HG03439 (cell line): ENCODE measurements around the gene TGFBR3.

Experiments used
- ATAC-seq: cut with Tn5 transposase; IDR thresholded peaks from one replicate; pipeline ENCODE4 v1.9.1; 2021; ENCODE audit warnings: mild to moderate bottlenecking, moderate library complexity; ENCODE audit not compliant: unreplicated experiment

TGFBR3 gene

GRCh38 chr1:91699339-91699974 is 186.5 kb downstream of the TGFBR3 start:
- ATAC-seq, result no peak

GRCh38 chr1:91697861-91698260 is 188.1 kb downstream of the TGFBR3 start:
- no peak for ATAC-seq

- ATAC-seq, result peak; percentile 82
Measured at GRCh38 chr1:91697416-91697815, 188.5 kb downstream of the TGFBR3 start.

GRCh38 chr1:91696321-91696720 is 189.6 kb downstream of the TGFBR3 start:
- ATAC-seq, result no peak

GRCh38 chr1:91693557-91693956 is 192.4 kb downstream of the TGFBR3 start:
- ATAC-seq, result no peak

- no peak for ATAC-seq
Measured at GRCh38 chr1:91691525-91691924, 194.4 kb downstream of the TGFBR3 start.

GRCh38 chr1:91689641-91690481 is 196.1 kb downstream of the TGFBR3 start:
- ATAC-seq, result no peak

GRCh38 chr1:91687452-91687851 is 198.5 kb downstream of the TGFBR3 start:
- ATAC-seq, result no peak

- no peak for ATAC-seq
Measured at GRCh38 chr1:91685994-91686393, 200.0 kb downstream of the TGFBR3 start.

- ATAC-seq, result no peak
Measured at GRCh38 chr1:91684481-91685196, 201.3 kb downstream of the TGFBR3 start.

GRCh38 chr1:91683598-91683951 is 202.4 kb downstream of the TGFBR3 start:
- no peak for ATAC-seq

GRCh38 chr1:91682882-91683597 is 202.9 kb downstream of the TGFBR3 start:
- ATAC-seq, result no peak

GRCh38 chr1:91680556-91681155 is 205.3 kb downstream of the TGFBR3 start:
- ATAC-seq, result no peak

GRCh38 chr1:91679446-91679845 is 206.5 kb downstream of the TGFBR3 start:
- ATAC-seq, result no peak

- ATAC-seq, result no peak
Measured at GRCh38 chr1:91676030-91676429, 209.9 kb downstream of the TGFBR3 start.

- ATAC-seq, result no peak
Measured at GRCh38 chr1:91674107-91674506, 211.8 kb downstream of the TGFBR3 start.

- ATAC-seq, result no peak
Measured at GRCh38 chr1:91673613-91674012, 212.3 kb downstream of the TGFBR3 start.

GRCh38 chr1:91672601-91673161 is 213.3 kb downstream of the TGFBR3 start:
- ATAC-seq, result no peak

GRCh38 chr1:91670781-91671180 is 215.2 kb downstream of the TGFBR3 start:
- ATAC-seq, result no peak

GRCh38 chr1:91669584-91670350 is 216.2 kb downstream of the TGFBR3 start:
- ATAC-seq, result no peak
